ENCODE data around the gene LPIN1.
"Not testable (repeated sequence)": the region's sequence is repeated elsewhere in the genome, so short reads cannot be mapped to it uniquely, and the experiment has no call there.

Gene LPIN1

DNA sequence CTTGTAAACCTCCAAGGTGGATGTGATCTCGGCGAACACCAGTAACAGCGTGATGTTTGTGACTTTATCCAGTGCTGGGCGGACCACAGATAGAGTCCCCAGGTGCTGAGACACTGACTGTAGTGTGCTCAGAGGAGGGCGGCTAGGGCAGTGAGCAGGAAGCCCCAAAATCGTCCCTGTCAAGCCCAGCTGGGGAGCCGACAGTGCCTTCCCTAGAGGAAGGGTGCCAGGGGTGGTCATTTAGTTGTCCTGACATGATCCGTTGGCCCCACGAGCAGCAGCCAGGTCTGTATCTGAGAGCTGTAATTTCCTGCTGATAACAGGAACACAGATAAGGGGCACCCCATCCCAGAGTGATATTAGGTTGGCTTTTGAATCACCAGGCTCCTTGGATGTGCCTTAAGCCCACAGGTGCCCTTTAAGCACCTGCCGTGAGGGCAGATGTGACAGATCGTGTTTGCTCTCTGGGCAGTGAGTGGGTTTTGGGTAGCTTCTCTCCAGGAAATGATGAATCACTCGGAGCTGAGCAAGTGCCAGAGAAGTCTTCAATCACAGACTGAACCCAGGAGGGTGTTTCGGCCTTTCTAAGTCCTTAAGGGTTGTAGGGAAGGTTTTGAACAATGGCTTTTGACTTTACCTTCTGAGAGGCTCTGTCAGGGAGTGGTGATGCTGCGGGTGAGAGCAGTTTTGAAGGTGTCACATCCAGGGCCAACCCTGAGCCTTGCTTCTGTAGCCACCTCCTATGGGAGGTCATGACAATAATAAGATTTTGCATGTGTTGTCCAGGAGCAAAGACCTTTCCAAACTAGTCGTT, 7.7 kb downstream of the LPIN1 start:
- Histone ChIP-seq H3K27me3 (ENCODE audit: insufficient read depth, low read depth, severe bottlenecking) (no peaks in the 10 kb centered on the region), H3K27ac (no peak overlapping the region), H3K9me3 (ENCODE audit: severe bottlenecking) (peaks cover 8% of the 10 kb centered on the region), H3K4me3 (ENCODE audit: low read depth, low read length) (no peak overlapping the region), H3K36me3 (peaks cover 25% of the 10 kb centered on the region)
- TF ChIP-seq, protein P1, sequence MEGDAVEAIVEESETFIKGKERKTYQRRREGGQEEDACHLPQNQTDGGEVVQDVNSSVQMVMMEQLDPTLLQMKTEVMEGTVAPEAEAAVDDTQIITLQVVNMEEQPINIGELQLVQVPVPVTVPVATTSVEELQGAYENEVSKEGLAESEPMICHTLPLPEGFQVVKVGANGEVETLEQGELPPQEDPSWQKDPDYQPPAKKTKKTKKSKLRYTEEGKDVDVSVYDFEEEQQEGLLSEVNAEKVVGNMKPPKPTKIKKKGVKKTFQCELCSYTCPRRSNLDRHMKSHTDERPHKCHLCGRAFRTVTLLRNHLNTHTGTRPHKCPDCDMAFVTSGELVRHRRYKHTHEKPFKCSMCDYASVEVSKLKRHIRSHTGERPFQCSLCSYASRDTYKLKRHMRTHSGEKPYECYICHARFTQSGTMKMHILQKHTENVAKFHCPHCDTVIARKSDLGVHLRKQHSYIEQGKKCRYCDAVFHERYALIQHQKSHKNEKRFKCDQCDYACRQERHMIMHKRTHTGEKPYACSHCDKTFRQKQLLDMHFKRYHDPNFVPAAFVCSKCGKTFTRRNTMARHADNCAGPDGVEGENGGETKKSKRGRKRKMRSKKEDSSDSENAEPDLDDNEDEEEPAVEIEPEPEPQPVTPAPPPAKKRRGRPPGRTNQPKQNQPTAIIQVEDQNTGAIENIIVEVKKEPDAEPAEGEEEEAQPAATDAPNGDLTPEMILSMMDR (IDR thresholded peaks at IDR 0.05; ENCODE audit: low read depth, low read length) = no peak
- no peak for DNase-seq

DNA sequence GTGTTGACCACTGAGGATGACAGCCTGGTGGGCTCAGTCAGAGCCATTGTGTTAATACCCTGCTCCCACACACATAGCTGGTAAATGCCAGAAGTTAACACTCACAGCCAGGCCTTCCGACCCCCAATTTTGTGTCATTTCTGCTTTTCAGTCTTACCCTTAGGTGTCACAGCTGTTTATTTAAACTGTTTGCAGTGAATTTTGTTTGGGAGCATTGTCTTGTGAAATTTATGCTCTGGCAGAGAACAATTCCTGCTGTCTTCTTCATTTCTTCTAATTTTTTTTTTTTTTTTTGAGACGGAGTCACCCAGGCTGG, 8.2 kb downstream of the LPIN1 start:
- Histone ChIP-seq H3K36me3 (peaks cover 25% of the 10 kb centered on the region), H3K27me3 (ENCODE audit: insufficient read depth, low read depth, severe bottlenecking) (no peaks in the 10 kb centered on the region), H3K27ac (no peak overlapping the region), H3K4me3 (ENCODE audit: low read depth, low read length) (no peak overlapping the region), H3K9me3 (ENCODE audit: severe bottlenecking) (peaks cover 8% of the 10 kb centered on the region)
- TF ChIP-seq, protein P1 (IDR thresholded peaks at IDR 0.05; ENCODE audit: low read depth, low read length) = no peak
- DNase-seq = no peak

DNA sequence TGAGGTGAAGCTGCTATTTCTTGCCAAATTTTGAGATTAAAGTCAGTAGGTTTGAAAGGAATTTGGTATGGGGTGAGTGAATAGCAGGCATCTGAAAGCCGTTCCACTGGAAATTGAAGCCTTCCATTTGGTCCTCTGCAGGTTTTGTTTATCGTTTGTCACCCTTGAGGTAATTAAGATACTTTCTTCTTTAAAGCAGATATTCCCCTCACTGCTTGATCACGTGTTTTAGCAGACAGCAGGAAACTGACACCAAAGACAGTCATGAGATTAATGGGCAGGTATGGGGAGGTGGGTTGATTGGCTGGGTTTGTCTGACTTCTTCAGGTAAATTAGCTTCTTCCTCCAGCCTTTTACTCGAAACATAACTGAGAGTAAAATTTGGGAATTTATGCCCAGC, 10.7 kb downstream of the LPIN1 start:
- no peak for DNase-seq
- no peak overlapping the region for H3K4me3 ChIP-seq (ENCODE audit: low read depth, low read length)
- TF ChIP-seq, protein P1 (IDR thresholded peaks at IDR 0.05; ENCODE audit: low read depth, low read length) = no peak
- H3K27ac ChIP-seq = no peak overlapping the region
- peaks cover 8% of the 10 kb centered on the region for H3K9me3 ChIP-seq (ENCODE audit: severe bottlenecking)
- no peaks in the 10 kb centered on the region for H3K27me3 ChIP-seq (ENCODE audit: insufficient read depth, low read depth, severe bottlenecking)
- H3K36me3 ChIP-seq = peaks cover 35% of the 10 kb centered on the region

DNA sequence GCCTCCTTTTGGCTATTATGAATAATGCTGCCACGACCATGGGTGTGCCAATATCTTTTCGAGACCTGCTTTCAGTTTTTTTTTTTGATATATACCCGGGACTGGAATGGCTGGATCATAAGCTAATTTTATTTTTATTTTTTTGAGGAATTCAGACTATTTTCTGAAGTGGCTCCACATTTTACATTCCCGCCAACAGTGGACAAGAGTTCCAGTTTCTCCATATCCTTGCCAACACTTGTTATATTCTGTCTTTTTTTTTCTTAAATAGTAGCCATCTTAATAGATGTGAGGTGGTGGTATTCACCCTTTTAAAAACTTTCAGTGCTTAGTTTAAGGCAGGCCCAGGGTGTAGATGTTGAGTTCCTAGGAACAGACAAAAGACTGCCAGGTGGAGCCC, 11.8 kb downstream of the LPIN1 start:
- TF ChIP-seq, protein P1 (IDR thresholded peaks at IDR 0.05; ENCODE audit: low read depth, low read length) = no peak
- H3K27me3 ChIP-seq (ENCODE audit: insufficient read depth, low read depth, severe bottlenecking) = no peaks in the 10 kb centered on the region
- H3K27ac ChIP-seq = no peak overlapping the region
- peaks cover 8% of the 10 kb centered on the region for H3K9me3 ChIP-seq (ENCODE audit: severe bottlenecking)
- no peak overlapping the region for H3K4me3 ChIP-seq (ENCODE audit: low read depth, low read length)
- H3K36me3 ChIP-seq = peaks cover 38% of the 10 kb centered on the region
- no peak for DNase-seq

DNA sequence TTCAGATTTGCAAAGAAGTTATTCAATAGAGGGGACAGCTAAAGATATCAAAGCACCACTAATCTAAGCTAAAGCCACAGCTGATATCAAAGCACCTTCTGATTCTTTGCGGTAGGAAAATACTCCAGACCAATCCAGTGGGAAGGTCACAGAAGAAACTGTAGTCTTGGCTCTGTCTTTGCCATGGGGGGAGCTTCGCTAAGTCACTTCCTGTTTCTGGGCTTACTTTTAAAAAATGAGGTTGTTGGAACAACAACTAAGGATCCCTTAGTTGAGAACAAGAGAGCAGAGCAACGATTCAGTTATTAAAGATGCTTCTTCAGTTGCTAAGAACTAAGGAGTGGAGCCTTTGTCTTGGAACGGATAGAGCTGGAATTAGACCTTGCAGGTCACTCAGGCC, 12.2 kb downstream of the LPIN1 start:
- no peaks in the 10 kb centered on the region for H3K27me3 ChIP-seq (ENCODE audit: insufficient read depth, low read depth, severe bottlenecking)
- no peak for DNase-seq
- H3K36me3 ChIP-seq = peaks cover 42% of the 10 kb centered on the region
- H3K27ac ChIP-seq = peak overlapping the region; percentile 29; the same call in 1 of the 2 replicates
- no peak overlapping the region for H3K4me3 ChIP-seq (ENCODE audit: low read depth, low read length)
- H3K9me3 ChIP-seq (ENCODE audit: severe bottlenecking) = peaks cover 8% of the 10 kb centered on the region
- TF ChIP-seq, protein P1 (IDR thresholded peaks at IDR 0.05; ENCODE audit: low read depth, low read length) = no peak

DNA sequence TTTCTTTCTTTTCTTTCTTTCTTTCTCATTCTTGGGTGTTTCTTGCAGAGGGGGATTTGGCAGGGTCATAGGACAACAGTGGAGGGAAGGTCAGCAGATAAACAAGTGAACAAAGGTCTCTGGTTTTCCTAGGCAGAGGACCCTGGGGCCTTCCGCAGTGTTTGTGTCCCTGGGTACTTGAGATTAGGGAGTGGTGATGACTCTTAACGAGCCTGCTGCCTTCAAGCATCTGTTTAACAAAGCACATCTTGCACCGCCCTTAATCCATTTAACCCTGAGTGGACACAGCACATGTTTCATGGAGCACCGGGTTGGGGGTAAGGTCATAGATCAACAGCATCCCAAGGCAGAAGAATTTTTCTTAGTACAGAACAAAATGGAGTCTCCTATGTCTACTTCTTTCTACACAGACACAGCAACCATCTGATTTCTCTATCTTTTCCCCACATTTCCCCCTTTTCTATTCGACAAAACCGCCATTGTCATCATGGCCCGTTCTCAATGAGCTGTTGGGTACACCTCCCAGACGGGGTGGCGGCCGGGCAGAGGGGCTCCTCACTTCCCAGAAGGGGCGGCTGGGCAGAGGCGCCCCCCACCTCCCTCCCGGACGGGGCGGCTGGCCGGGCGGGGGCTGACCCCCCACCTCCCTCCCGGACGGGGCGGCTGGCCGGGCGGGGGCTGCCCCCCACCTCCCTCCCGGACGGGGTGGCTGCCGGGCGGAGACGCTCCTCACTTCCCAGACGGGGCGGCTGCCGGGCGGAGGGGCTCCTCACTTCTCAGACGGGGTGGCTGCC, 12.9 kb downstream of the LPIN1 start:
- Histone ChIP-seq H3K36me3 (peaks cover 47% of the 10 kb centered on the region), H3K27ac (peak overlapping the region; percentile 29; the same call in 1 of the 2 replicates)
- H3K27me3 ChIP-seq (ENCODE audit: insufficient read depth, low read depth, severe bottlenecking); H3K4me3 ChIP-seq (ENCODE audit: low read depth, low read length); H3K9me3 ChIP-seq (ENCODE audit: severe bottlenecking); DNase-seq: not testable (repeated sequence)
